Breast epithelium (tissue), 3 donors: ENCODE data around the gene ABHD2.
"Not testable (repeated sequence)": the region's sequence is repeated elsewhere in the genome, so short reads cannot be mapped to it uniquely, and the experiment has no call there.

Experiments used
- CTCF ChIP-seq, 3 donors: fragments of 450-650 bp; IDR thresholded peaks; one replicate each; pipeline ENCODE4 v1.5.1; 2016 to 2017; ENCODE audit warnings: antibody characterized with exemption in 3 of 3, mild to moderate bottlenecking in 3 of 3, moderate library complexity in 3 of 3
- POLR2A ChIP-seq: fragments of 450-650 bp; IDR thresholded peaks from one replicate; pipeline ENCODE4 v1.6.1; 2016; ENCODE audit warnings: antibody characterized with exemption, mild to moderate bottlenecking, moderate library complexity

GRCh38 chr15:89085933-89086332 lies 2.3 kb upstream of the ABHD2 start:
- not testable (repeated sequence) for TF ChIP-seq CTCF (IDR thresholded peaks at IDR 0.05); POLR2A
